K562 (cell line): Measurements from ENCODE around the gene ISYNA1. TPM values are rescaled to one million over a fixed set of nuclear protein-coding genes. Genes with fewer than 3 reads are reported as not detected.

ENCODE experiments used
- ARID1B ChIP-seq: fragments of 450-650 bp; IDR thresholded peaks from 2 replicates; pipeline ENCODE4 v1.6.1; 2016; ENCODE audit warnings: antibody characterized with exemption, mild to moderate bottlenecking, inconsistent platforms
- ATF4 ChIP-seq: fragments of 450-650 bp; formaldehyde crosslinking; IDR thresholded peaks from 2 replicates; pipeline ENCODE4 v1.4.0; 2022; ENCODE audit warnings: mild to moderate bottlenecking, moderate library complexity
- BCLAF1 ChIP-seq, 2 experiments: fragments of 450-650 bp in 1 of 2; IDR thresholded peaks; 2 replicates each; pipeline ENCODE4 v1.6.1; 2011 to 2017; ENCODE audit warnings: low read depth in 2 of 2, antibody characterized with exemption in 1 of 2, borderline replicate concordance in 1 of 2, low read length in 1 of 2, mild to moderate bottlenecking in 1 of 2, mixed read lengths in 1 of 2; ENCODE audit not compliant: control insufficient read depth in 1 of 2
- BCOR ChIP-seq: fragments of 450-650 bp; IDR thresholded peaks from 2 replicates; pipeline ENCODE4 v1.6.1; 2016
- DIDO1 ChIP-seq: fragments of 450-650 bp; IDR thresholded peaks from 2 replicates; pipeline ENCODE4 v1.6.1; 2016; ENCODE audit warnings: low read depth, missing biosample characterization, missing genetic modification characterization
- EHMT2 ChIP-seq: fragments of 450-650 bp; IDR thresholded peaks from 2 replicates; pipeline ENCODE4 v1.6.1; 2018; ENCODE audit warnings: antibody characterized with exemption
- ETV5 ChIP-seq: sonication (generic); formaldehyde crosslinking; IDR thresholded peaks from 2 replicates; pipeline ENCODE4 v1.4.0; 2020; ENCODE audit warnings: low read depth, mild to moderate bottlenecking, missing genetic modification reagents
- HBP1 ChIP-seq: fragments of 450-650 bp; formaldehyde crosslinking; IDR thresholded peaks from 2 replicates; pipeline ENCODE4 v1.4.0; 2022; ENCODE audit warnings: missing genetic modification characterization
- ID3 ChIP-seq, 2 experiments: fragments of 250-450 bp in 1 of 2; fragments of 450-650 bp in 1 of 2; sonication (Bioruptor Pico) in 1 of 2; IDR thresholded peaks; 2 replicates each; pipeline versions ENCODE4 v1.6.1 to v1.8.0; 2016 to 2021; ENCODE audit warnings: mild to moderate bottlenecking in 2 of 2, moderate library complexity in 2 of 2, missing compliant biosample characterization in 1 of 2, missing genetic modification characterization in 1 of 2
- LARP7 ChIP-seq: fragments of 450-650 bp; IDR thresholded peaks from 2 replicates; pipeline ENCODE4 v1.6.1; 2016
- MLLT1 ChIP-seq, 2 experiments: fragments of 450-650 bp; IDR thresholded peaks; 2 replicates each; pipeline ENCODE4 v1.6.1; 2016
- OTX1 ChIP-seq: fragments of 450-650 bp; formaldehyde crosslinking; IDR thresholded peaks from 2 replicates; pipeline ENCODE4 v1.4.0; 2022; ENCODE audit warnings: mild to moderate bottlenecking
- PHF20 ChIP-seq: fragments of 450-650 bp; IDR thresholded peaks from 2 replicates; pipeline ENCODE4 v1.6.1; 2018; ENCODE audit not compliant: partially characterized antibody
- POLR2A ChIP-seq: fragments of 450-650 bp; conservative IDR thresholded peaks from 2 replicates; pipeline ENCODE4 v1.6.1; 2016
- SUPT5H ChIP-seq: fragments of 450-650 bp; IDR thresholded peaks from 2 replicates; pipeline ENCODE4 v1.6.1; 2016
- TAF7 ChIP-seq: fragments of 450-650 bp; IDR thresholded peaks from 2 replicates; pipeline ENCODE4 v1.6.1; 2016; ENCODE audit warnings: missing genetic modification characterization, missing compliant biosample characterization
- THRAP3 ChIP-seq: fragments of 450-650 bp; IDR thresholded peaks from 2 replicates; pipeline ENCODE4 v1.6.1; 2016; ENCODE audit warnings: mild to moderate bottlenecking, inconsistent platforms, borderline replicate concordance
- THRB ChIP-seq: fragments of 450-650 bp; formaldehyde crosslinking; conservative IDR thresholded peaks from 2 replicates; pipeline ENCODE4 v1.4.0; 2022; ENCODE audit warnings: mild to moderate bottlenecking, missing genetic modification characterization
- polyA plus RNA-seq, 8 experiments: library from polyadenylated mRNA; depleted of rRNA in 4 of 8; stranded (reverse) in 5 of 8; unstranded in 3 of 8; fragments of >200 nt; fragmentation: Nextera tagmentation in 2 of 8; fragmentation: Illumina TruSeq in 1 of 8; extraction: Ambion mirVana in 2 of 8; extraction: Trizol in 1 of 8; gene quantifications; 2 replicates each; pipeline versions ENCODE4 v1.2.1 to v1.2.3, GENCODE V29; 2011 to 2014; ENCODE audit warnings: inconsistent platforms in 1 of 8, missing spikeins in 1 of 8
- total RNA-seq, 7 experiments: library from RNA; depleted of rRNA in 6 of 7; stranded (reverse); fragments of >200 nt in 6 of 7; fragmentation: Illumina TruSeq in 2 of 7; extraction: Trizol in 2 of 7; gene quantifications; 2 replicates each; pipeline versions ENCODE4 v1.2.1 to v1.2.3, GENCODE V29; 2011 to 2021; ENCODE audit warnings: low replicate concordance in 1 of 7

ISYNA1 gene
- total and polyA plus RNA-seq, 9 of the 15 experiments (the other 6 are each of a cell fraction or from before 2014, with no cell fraction given), result 21.8 to 460 (median 93.2) TPM

- TF ChIP-seq OTX1 (CRISPR knock-in tag) (peak; percentile 48; the same call in 1 of the 2 replicates), POLR2A (0 out of 2 replicates have a peak, but pooled peaks have one; percentile 31), EHMT2 (peak; percentile 54; the same call in 1 of the 2 replicates), BCOR (0 out of 2 replicates have a peak, but pooled peaks have one; percentile 18), ID3 (CRISPR knock-in tag; IDR thresholded peaks at IDR 0.05) (no peak), ID3 (tag; IDR thresholded peaks at IDR 0.05) (no peak), HBP1 (CRISPR knock-in tag) (peak; percentile 30; the same call in 1 of the 2 replicates), THRAP3 (0 out of 2 replicates have a peak, but pooled peaks have one; percentile 32), PHF20 (peak; percentile 56), LARP7 (peak; percentile 92), DIDO1 (tag) (no peak), MLLT1 (IDR thresholded peaks at IDR 0.05) (peak; percentile 49 to 56; a peak in 2 of 4 replicates), ATF4 (CRISPR knock-in tag) (no peak), BCLAF1 (IDR thresholded peaks at IDR 0.05; ENCODE audit: borderline replicate concordance in 1 of 2, control insufficient read depth in 1 of 2, low read depth in 2 of 2, low read length in 1 of 2) (no peak), TAF7 (peak; percentile 22; the same call in 1 of the 2 replicates), THRB (no peak), ARID1B (0 out of 2 replicates have a peak, but pooled peaks have one; percentile 25), SUPT5H (peak; percentile 46), ETV5 (CRISPR knock-in tag) (no peak)
These were observed 30.0 kb upstream of the ISYNA1 start (continued) for GRCh38 chr19:18467978-18468377.
